NOMO-1 treated with dmso at 0.1 percent for 144 hours (cell line): ENCODE results near the gene MOCS3.

Source experiments
- DNase-seq: peaks from one replicate; lab custom pipeline; 2025; ENCODE audit not compliant: unreplicated experiment; lab: John Stamatoyannopoulos, UW

The MOCS3 gene, protein sequence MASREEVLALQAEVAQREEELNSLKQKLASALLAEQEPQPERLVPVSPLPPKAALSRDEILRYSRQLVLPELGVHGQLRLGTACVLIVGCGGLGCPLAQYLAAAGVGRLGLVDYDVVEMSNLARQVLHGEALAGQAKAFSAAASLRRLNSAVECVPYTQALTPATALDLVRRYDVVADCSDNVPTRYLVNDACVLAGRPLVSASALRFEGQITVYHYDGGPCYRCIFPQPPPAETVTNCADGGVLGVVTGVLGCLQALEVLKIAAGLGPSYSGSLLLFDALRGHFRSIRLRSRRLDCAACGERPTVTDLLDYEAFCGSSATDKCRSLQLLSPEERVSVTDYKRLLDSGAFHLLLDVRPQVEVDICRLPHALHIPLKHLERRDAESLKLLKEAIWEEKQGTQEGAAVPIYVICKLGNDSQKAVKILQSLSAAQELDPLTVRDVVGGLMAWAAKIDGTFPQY

DNA sequence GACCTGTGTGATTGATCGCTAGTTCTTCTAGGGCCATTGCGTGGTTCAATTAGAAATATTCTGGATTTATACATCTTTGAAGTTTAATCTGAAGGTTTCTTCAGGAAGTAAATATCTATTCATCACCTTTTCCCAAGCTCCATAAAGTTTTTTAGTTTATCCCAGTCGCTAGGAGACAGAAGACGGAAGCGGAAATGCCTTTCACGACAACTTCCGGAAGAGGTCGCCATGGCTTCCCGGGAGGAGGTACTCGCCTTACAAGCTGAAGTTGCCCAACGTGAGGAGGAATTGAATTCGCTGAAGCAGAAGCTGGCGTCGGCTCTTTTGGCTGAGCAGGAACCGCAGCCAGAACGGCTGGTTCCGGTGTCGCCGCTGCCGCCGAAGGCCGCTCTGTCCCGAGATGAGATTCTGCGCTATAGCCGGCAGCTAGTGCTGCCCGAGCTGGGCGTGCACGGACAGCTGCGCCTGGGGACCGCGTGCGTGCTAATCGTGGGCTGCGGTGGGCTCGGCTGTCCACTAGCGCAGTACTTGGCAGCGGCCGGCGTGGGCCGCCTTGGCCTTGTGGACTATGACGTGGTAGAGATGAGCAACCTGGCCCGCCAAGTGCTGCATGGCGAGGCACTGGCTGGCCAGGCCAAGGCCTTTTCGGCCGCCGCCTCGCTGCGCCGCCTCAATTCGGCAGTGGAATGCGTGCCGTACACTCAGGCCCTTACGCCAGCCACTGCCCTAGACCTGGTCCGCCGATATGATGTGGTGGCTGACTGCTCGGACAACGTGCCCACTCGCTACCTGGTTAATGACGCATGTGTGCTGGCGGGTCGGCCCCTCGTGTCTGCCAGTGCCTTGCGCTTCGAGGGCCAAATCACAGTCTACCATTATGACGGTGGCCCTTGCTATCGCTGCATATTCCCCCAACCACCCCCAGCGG is at the start of gene MOCS3:
TSS of gene MOCS3 (plus strand) at position 204 of the 928 bp plus-strand sequence. CDS start at position 229, 25 bp downstream.
- peak; percentile 90 for DNase-seq

DNA sequence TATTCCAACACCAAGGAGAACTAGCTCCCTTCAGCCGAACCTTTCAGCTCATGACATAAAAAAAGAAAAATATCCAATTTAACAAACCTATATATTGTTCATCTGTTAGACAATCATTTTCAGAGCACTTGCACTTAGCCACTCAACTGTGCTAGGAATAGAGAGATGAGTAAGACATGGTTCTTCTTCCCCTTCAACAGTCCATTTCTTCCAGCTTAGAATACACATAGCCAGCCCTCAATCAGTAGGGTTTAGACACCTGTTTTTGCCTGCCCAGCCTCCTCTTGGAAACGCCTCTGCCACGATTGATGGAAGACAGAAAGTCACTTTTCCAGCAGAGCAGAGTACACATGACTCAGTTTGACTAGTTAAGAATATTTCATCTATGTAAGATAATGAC is 49.2 kb upstream of the MOCS3 start:
- DNase-seq = no peak

DNA sequence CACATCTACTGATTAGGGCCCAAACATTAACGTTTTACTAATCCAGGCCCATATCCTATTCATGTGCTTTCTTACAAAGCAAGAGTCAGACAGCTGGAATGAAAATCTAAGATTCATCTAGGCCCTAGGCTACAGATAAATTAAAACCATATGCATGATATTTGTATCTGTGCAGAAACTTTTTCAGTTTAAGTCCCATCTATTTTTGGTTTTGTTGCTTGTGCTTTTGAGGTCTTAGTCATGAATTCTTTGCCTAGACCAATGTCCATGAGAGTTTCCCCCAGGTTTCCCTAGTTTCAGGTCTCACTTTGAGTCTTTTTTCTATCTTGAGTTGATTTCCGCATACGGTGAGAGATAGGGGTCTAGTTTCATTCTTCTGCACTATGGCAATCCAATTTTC is 47.6 kb upstream of the MOCS3 start:
- DNase-seq = no peak

DNA sequence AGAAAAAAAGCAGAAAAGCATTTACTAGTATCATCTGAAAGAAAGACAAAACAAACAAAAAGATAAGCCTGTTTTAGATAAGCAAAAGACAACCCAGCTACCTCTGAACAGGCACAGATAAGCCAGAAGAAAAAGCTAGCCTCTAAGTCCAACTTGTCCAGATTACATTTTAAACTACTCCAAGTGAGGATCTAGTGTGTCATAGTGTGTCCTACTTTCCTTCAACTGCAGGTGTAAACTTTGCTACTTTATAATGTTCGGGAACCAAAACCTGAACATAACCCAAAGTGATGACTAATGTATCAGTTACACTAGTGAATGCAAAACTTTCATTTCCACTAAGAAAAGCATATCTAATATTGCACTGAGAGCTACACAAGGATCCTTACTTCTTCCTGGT is 46.9 kb upstream of the MOCS3 start:
- DNase-seq = no peak

DNA sequence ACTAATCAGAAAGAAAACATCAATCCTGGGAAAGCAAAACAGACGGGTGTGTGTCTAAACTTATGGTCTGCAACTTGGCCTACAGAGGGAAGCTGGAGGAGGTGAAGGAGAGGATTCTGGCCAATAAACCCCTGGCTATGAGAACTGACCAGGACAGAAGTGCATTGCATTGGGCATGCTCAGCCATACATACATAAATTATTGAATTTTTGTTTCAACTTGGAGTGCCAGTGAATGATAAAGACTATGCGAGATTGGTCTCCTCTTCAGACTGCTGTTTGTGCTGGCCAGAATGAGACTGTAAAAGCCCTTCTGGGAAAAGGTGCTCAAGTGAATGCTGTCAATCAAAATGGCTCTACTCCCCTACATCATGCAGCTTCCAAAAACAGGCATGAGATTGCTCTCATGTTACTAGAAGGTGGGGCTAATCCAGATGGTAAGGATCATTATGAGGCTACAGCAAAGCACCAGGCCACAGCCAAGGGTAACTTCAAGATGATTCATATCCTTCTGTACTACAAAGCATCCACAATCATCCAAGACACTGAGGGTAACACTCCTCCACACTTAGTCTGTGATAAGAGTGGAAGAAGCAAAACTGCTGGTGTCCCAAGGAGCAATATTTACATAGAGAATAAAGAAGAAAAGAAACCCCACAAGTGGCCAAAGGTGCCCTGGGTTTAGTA is 44.8 kb upstream of the MOCS3 start:
- DNase-seq = no peak

DNA sequence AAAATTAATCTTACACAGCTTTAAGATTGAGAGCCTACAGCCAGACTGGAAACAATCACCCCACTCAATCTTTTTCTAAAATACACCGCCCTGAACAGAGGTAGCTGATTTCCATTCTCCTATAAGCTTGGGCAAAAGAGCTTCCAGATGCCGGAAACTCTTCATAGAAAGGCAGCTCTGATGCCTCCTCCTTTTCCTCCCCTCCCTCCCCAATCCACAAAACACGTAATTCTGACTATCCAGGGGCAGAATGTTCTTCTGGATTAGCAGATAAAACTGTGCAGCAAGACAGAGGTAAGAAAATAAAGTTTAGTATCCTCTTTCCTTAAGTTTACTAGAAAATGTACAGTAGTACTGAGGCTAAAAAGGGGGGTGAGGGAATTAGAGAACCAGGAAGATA is 43.2 kb upstream of the MOCS3 start:
- no peak for DNase-seq

DNA sequence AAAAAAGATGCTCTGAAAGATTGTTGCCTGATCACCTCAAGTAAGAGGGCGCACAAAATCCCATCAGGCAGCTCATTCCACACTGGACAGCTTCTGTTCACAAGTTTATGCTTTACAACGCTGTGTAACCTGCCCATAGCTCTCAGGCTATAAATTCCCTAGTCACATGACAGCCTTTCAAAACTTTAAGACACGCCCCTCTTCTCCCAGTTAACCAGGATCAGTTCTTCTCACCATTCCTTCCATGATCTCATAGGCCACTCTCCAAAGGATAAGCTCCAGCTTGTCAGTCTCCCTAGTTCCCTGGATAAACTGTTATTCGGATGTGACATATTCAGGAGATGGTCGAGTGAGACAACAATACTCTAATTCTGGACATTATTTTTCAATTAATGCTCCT is 42.4 kb upstream of the MOCS3 start:
- no peak for DNase-seq

DNA sequence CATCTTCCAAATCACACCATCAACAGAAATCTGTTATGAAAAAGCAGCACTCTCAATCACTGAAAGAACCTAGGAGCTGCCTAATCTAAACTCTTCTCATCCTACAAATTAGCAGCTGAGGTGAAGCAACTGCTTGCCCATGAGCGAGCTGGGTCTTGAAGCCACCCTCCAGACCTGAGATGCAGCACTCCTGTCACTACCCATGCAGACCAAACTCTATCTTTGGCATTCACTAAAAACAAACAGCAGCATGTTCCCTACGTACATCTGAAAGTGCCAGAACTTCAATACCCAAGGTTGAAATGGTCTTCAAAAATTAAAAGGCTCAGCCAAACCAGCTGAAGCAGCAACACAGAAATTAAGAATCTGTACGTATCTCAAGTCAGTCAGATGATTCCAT is 41.7 kb upstream of the MOCS3 start:
- DNase-seq = no peak

DNA sequence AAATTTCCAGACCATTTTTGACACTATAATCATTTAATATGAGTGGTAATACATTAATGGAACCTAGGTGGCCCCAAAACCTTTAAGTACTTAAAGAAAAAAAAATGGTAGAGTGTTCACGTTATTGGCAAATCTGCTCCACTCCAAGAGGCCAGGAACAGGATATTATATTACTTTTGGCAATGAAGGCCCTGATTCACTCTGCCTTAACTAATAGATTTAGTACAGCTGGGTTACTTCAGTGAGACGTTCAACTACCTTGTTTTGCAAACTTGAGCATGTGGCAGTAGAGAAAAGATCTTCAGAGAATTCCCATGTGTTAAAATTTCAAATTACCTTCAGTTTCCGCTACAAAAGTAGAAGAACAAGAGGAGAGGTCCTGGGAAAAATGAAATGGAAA is 40.2 kb upstream of the MOCS3 start:
- DNase-seq = no peak

DNA sequence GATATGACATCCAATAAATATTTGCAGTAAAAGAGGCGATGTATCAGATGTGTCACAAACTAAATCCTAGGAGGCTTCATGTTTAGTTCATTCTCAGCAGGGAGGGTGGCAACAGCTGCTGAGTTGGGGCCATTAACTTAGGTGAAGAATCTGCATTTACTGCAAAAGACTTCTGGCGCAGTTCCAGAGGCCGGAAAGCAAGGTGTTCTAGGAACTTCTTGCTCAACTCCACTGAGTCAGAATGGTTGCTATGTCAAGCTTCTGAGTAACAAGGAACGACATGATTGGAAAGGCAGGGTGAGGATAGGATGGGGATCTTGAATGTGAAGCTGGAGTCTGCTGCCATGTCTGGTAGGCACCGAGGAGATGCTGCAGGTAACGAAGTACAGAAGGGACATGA is 39.1 kb upstream of the MOCS3 start:
- DNase-seq = no peak

DNA sequence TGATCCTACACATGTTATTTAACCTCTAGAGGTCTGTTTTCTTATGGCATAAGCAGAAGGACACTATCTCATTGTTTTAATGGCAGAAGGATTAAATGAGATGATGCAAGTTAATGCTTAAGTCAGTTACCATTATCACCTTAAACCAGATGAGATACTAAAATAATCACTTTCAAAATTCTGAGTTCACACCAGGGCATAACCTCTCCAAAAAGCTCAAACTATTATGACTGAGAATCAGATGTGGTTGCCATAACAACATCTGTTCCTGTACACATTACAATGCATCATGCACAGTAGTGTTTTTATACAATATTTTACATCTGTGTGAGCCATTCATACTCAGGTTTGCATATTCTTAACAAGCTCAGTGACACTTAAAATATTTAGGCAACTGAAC is 37.6 kb upstream of the MOCS3 start:
- no peak for DNase-seq

DNA sequence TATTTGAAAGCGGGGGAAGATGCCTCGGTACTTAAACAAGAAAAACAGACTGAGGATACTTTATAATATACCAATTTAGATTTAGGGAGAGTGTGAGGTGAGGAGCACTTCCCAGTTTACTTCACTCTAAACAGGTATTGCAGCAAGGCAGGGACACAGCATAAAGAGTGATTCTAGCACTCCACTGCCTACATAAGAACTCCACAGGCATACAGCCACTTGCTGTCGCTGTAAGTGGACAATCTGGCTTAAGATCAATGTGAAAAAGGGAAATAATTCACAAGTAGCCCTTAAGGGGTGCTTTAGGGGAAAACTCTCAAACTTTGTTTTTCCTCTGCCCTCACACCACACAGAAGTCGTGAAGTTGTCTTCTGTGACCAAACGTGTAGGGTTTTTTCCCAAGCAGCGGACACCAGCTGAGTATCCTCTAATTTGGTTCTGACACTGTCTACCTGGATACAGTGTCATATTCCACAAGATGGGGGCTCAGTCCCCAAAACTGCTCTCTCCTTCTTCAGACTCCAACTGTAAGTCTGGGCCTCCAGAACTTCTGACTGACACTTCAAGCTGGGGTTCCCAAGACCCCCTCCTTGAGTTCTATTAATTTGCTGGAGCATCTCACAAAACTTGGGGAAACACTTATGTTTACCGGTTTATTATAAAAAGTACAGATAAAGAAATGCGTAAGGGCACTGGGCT is 36.7 kb upstream of the MOCS3 start:
- no peak for DNase-seq

DNA sequence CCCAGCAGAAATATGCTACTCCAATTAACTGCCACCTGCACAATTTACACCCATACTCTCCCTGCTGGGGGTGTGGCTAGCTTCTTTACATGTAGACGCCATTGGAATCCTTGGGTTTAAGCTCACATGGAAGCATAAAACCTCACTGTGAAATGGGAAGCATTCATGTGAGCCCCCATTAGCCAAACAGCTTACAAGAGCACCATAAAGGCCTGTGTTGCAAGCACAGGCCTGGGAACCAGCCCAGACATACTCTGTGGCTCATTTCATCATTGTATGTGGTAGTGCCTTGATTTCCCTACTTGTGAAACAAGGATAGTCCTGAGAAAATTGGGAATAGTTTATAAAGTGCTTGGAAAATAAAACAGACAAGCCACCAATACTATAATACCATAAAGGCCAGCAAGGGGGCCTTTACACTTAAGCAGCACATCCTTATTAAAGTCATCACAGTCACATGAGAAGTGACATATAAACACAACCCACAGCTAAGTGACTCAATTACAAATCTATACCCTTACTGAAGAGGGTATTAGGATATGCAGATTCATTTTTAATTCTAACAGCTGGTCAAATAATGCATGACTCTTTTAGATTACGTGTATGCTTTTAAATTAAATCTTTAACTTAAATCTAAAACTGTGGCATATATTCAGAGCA is 34.2 kb upstream of the MOCS3 start:
- no peak for DNase-seq

DNA sequence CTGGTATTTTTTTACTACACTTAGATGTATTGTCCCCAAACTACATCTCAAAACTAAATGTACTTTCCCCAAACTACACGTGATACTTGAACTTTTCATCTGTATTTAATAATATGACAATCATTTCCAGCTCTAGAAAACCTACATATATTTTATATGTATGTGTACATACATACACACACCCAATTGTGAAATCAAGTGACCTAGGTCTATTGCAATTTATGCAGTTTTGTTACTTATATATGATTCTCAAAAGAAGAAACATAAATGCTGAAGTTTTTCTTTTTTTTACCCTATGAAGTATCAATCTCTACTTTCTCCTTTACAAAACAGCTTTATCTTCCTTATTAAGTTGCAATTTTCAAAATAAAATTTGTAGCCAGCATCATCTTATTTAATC is 32.1 kb upstream of the MOCS3 start:
- no peak for DNase-seq

DNA sequence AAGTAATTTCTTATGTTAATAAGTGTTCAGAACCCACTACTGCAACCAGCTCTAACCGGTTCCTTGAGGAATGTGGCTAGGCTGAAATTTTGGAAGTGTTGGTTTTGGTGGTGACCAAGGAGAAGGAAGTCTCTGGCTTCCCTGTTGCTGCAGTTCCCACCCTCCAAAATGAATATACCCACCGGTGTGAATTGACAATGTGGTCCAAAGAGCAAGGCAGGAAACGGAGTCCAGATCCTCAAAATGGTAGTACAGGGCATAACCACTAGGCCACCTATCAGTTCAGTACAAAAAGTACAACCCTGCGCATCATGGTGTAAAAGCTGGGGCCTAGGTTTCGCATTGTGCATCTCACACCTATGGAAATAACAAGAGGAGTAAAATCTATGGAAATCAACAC is 30.1 kb upstream of the MOCS3 start:
- DNase-seq = no peak

DNA sequence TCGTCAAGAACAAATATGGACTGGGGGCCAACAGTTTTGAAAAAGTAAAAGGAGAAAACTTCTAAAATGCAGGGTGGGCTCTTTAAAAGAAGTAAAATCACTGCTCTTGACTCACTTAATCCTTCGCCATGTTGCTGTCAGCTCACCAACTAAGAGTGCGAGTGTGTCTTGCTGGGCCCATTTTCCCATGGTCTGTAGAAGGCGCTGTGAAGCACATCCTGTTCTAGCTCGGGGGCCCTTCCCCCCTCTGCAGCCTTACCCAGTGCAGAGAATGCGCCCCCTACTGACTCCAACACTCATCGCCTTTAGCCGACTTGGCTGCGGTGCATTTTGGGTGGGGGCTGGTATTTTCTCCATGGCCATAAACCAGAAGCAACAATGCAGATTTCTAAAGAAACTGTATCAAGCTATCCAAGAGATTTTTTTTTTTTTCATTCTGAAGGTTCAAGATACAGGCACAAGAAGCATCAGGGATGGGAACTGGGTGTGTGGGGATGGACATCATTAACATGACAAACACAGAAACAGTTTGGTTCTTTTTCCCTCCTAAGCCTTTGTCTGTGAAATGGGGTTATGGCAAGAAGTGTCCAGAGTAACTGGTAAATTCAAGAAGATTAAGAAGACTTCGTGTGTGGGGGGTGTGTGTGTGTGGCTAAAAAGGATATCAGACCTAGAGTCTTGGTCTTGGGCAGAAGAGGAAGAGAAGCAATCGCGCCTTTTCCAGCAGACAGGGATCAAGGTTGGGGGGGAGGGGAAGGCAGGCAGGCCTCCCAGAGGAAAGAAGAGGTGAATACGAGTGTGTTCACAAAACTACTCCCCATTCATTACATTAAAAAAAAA is 29.1 kb upstream of the MOCS3 start:
- peak; percentile 93 for DNase-seq

DNA sequence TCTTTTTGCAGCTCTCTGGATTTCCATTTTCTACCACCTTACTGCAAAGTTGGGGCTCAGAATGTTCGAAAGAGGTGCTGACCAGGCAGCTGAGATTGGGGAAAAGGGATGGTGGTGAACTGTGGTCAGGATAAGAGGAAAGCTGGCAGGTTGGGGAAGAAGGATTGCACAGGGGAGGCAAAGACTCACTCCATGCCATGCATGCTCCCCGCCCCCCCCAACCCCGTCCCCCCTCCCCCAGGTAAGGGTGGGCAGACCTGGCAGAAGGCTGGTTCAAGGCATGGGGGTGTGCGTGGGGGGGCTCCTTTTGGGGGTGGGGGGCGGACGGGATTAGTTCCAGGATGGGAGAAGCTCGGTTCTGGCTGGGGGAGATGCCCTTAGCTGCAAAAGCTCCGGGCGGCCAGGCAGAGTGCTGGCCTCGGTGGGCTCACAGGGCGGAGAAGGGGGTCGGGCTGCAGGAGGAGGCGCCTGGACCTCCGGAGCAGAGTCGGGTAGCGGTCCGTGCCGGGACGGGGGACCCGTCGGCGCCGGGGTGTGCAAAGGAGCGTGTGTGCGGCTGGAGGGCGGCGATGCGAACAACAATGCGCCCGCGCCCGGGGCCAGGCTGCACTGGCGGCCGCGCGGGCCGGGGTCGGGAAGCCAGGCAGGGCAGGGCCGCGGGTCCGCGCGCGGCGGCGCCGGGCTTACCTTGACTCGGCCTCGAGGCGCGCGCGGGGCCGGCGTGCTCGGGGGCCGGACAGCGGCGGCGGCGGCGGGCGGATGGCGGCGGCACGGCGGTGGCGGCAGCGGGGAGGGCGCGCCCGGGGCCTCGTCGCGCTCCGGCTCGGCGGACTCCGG is 28.3 kb upstream of the MOCS3 start:
- no peak for DNase-seq

DNA sequence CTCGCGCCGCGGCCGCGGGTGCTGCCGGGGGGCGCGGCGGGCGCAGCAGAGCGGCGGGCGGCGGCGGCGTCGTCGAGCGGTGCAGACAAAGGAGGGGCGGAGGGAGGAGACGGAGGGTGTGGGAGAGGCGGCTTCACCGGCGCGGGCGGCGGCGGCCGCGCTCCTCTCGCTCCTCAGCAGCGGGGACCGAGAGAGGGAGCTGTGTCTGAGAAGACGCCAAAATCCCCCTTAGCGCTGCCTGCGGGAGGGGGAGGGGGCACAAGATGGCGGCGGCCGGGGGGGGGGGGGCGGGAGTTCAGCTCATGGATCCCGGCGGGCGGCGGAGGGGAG is 27.7 kb upstream of the MOCS3 start:
- DNase-seq = no peak
